ENCODE data around the gene SLC5A10.

DNA sequence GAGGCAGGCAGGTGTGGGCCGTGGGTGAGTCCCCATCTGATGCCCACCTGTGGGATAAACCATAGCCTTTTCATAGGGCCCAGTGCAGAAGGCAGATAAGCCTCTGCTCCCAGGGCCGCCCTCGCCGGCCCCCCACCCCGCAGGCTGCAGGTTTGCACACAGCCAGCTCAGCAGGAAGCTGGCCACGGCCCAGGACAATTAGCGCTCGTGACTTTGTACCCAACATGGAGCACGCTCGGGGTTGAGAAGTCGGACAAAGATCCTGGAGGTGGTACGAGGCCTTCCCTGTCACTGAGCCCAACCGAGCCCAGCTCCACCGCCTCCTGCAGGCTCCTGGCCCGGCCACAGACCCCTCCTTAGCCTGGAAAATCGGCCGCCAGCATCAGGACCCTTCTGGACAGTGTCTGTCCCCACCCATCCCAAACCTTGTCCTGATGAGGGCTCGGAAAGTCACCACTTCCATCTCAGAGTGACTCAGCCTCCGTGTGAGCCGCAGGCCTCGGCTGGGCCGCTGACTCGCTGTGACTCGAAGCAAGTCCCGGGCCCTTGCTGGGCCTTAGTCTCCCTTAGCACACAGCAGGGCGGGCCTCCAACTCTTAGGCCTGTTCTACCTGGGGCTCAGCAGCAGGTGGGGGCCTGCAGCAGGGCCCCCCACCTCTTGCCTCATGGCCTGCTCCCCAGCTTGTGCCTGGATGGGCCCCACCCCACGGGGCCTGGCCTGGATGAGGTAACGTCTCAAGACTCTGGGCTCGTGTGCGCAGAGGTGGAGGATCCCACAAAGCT lies 29.9 kb downstream of the SLC5A10 start:
- TF ChIP-seq CTCF (IDR thresholded peaks at IDR 0.05): no peak
- TF ChIP-seq POLR2A (IDR thresholded peaks at IDR 0.05): peak in 1 of 4 donors; percentile 5

All from esophagus squamous epithelium (tissue), 4 donors.